ENCODE measurements around the gene AFAP1. TPM values are rescaled to one million over a fixed set of nuclear protein-coding genes. Genes with fewer than 3 reads are reported as not detected.
A peak's percentile ranks its signal among the peaks of the same experiment; 100 is the strongest.

Gene AFAP1
- total RNA-seq, 1 donor from 2014 or later: 27.8 TPM

DNA sequence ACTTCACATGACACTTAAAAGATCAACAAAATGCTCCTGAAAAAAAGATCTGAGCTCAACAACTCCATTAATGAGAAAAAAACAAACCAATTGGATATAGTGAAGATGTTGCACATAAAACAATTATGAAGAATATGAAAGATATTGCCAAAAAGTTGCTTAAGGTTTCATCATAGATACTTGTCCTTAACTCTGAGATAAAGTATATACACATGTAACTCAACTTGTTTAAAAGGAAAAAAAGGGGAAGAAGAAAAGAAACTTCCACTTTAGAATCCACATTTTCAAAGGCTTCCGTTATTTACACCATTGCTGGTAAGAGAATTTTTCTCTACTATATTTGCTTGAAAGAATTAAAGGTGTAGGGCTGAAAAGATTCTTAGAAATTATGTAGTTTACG is 2.7 kb downstream of the AFAP1 start:
- DNase-seq (ENCODE audit: low spot score): no peak
- peaks cover 9% of the 10 kb centered on the region for H3K27me3 Mint-ChIP-seq (ENCODE audit: unreplicated experiment)
- TF ChIP-seq, protein P1, sequence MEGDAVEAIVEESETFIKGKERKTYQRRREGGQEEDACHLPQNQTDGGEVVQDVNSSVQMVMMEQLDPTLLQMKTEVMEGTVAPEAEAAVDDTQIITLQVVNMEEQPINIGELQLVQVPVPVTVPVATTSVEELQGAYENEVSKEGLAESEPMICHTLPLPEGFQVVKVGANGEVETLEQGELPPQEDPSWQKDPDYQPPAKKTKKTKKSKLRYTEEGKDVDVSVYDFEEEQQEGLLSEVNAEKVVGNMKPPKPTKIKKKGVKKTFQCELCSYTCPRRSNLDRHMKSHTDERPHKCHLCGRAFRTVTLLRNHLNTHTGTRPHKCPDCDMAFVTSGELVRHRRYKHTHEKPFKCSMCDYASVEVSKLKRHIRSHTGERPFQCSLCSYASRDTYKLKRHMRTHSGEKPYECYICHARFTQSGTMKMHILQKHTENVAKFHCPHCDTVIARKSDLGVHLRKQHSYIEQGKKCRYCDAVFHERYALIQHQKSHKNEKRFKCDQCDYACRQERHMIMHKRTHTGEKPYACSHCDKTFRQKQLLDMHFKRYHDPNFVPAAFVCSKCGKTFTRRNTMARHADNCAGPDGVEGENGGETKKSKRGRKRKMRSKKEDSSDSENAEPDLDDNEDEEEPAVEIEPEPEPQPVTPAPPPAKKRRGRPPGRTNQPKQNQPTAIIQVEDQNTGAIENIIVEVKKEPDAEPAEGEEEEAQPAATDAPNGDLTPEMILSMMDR (IDR thresholded peaks at IDR 0.05; ENCODE audit: unreplicated experiment): no peak
- no peaks in the 10 kb centered on the region for H3K9me3 Mint-ChIP-seq (ENCODE audit: unreplicated experiment)
- H3K4me3 Mint-ChIP-seq (ENCODE audit: unreplicated experiment): no peak overlapping the region
- H3K36me3 Mint-ChIP-seq (ENCODE audit: low read depth, unreplicated experiment): peaks cover 4% of the 10 kb centered on the region
- H3K4me1 Mint-ChIP-seq (ENCODE audit: unreplicated experiment): peaks cover 8% of the 10 kb centered on the region
- no peak overlapping the region for H3K27ac Mint-ChIP-seq (ENCODE audit: unreplicated experiment)

DNA sequence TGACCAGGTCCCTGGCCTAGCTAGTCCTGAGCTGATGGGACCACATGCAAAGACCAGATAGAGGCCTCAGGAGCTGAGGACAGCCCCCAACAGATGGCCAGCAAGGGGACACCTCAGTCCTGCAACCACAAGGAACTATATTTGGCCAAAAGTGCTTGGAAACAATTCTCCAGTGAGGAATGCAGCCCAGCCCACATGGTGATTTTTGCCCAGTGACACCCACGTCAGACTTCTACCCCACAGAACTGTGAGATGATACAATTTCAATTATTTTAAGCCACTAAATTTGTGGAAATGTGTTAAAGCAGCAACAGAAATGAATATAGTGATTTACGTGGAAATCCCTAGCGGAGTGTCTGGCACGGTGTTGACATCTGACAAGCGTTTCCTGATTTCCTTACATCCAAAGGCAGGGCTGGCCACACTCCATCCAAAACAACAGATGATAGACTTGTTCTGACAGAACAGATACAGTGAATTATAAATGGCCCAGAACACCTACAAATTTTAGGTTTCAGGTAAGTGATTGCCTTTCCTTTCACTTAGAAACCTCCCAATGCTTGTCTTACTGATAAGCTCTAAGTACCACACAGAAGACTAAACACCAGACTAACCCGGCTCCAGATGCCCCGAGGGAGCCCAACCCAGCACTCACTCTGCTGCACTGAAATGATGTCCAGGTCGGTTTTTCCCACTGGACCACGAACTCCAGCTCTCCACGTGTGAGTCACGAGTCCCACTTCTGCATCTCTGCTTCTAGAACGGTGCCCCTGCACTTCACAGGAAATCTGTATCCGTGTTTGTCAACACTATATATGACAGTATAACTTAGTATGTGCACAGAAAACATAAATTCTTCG is 5.8 kb downstream of the AFAP1 start:
- TF ChIP-seq, protein P1 (IDR thresholded peaks at IDR 0.05; ENCODE audit: unreplicated experiment): no peak
- Mint-ChIP-seq H3K27me3 (ENCODE audit: unreplicated experiment) (peaks cover 4% of the 10 kb centered on the region), H3K4me1 (ENCODE audit: unreplicated experiment) (peaks cover 8% of the 10 kb centered on the region), H3K36me3 (ENCODE audit: low read depth, unreplicated experiment) (peaks cover 4% of the 10 kb centered on the region), H3K4me3 (ENCODE audit: unreplicated experiment) (peak overlapping the region; percentile 21), H3K27ac (ENCODE audit: unreplicated experiment) (no peak overlapping the region), H3K9me3 (ENCODE audit: unreplicated experiment) (no peaks in the 10 kb centered on the region)
- DNase-seq (ENCODE audit: low spot score): no peak

DNA sequence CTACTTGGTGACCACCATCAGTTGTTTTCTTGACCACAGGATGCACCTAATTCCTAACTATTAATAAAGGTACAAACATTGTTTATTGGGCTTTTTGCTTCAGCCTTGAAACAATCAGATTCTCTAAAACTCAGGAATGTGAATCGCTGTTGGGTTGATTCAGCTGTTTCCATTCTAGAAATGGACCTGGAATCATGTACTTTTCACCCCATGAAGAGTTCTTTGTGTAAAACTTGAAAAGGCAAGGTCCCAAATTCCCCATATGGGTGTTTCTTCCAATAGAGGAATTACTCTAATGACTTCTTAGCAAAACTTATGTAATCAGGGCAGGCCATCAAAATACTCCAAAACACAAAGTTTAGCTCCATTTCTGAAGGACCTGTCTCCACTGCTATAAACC is 7.4 kb downstream of the AFAP1 start:
- H3K27me3 Mint-ChIP-seq (ENCODE audit: unreplicated experiment): no peaks in the 10 kb centered on the region
- H3K9me3 Mint-ChIP-seq (ENCODE audit: unreplicated experiment): no peaks in the 10 kb centered on the region
- TF ChIP-seq, protein P1 (IDR thresholded peaks at IDR 0.05; ENCODE audit: unreplicated experiment): no peak
- no peak for DNase-seq (ENCODE audit: low spot score)
- no peak overlapping the region for H3K27ac Mint-ChIP-seq (ENCODE audit: unreplicated experiment)
- no peak overlapping the region for H3K4me3 Mint-ChIP-seq (ENCODE audit: unreplicated experiment)
- H3K4me1 Mint-ChIP-seq (ENCODE audit: unreplicated experiment): no peaks in the 10 kb centered on the region
- no peaks in the 10 kb centered on the region for H3K36me3 Mint-ChIP-seq (ENCODE audit: low read depth, unreplicated experiment)

DNA sequence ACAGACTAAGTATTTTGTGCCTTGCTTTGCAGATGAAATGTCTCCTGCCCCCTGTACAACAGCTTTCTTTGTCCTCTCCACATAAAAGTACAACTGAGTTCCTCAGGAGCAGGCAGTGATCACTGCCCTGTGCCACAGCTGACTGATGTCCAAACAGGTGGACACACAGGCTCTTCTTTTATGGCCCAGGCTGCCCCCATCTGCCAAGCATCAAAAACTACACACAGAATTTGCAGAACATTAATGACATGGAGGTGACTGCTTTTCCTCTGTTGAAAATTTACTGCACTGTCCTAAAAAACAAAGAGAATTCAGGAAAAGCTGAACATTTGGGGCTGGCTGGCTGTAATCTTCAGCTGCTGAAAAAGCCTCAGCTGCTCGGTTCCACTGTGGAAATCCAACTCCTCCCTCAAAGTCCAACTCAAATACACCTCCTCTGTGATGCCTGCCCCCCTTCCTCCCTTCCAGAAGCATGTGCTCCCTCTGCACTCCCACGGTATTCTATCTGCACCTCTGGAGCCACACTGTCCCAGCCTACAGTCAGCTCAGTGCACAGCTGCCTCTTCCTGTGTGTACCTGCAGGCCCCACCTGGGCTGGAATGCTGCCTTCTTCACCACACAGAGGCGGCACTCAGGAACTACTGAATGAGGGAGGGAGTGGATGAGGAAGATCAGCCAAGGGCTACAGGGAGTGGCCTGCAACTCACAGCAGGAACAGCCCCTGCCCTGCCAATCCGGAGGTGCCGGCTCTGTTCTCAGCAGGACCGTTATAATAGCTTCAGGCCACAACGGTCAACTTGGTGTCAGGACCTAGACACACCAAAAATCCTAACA is 10.3 kb downstream of the AFAP1 start:
- TF ChIP-seq, protein P1 (IDR thresholded peaks at IDR 0.05; ENCODE audit: unreplicated experiment): no peak
- no peak overlapping the region for H3K27ac Mint-ChIP-seq (ENCODE audit: unreplicated experiment)
- no peaks in the 10 kb centered on the region for H3K9me3 Mint-ChIP-seq (ENCODE audit: unreplicated experiment)
- no peak overlapping the region for H3K4me3 Mint-ChIP-seq (ENCODE audit: unreplicated experiment)
- H3K27me3 Mint-ChIP-seq (ENCODE audit: unreplicated experiment): no peaks in the 10 kb centered on the region
- H3K4me1 Mint-ChIP-seq (ENCODE audit: unreplicated experiment): no peaks in the 10 kb centered on the region
- DNase-seq (ENCODE audit: low spot score): no peak
- peaks cover 8% of the 10 kb centered on the region for H3K36me3 Mint-ChIP-seq (ENCODE audit: low read depth, unreplicated experiment)

Data from endothelial cell (in vitro differentiated cells).